Keratinocyte (primary cell): ENCODE data around the gene HMCN1. TPM values are rescaled to one million over a fixed set of nuclear protein-coding genes. Genes with fewer than 3 reads are reported as not detected.

ENCODE experiments used
- DNase-seq: peaks from one replicate; pipeline ENCODE4 v3.0.0-alpha.2; 2011; ENCODE audit warnings: low read depth, missing footprints, low spot score
- FAIRE-seq: peaks from 2 replicates; lab custom pipeline; 2011; peaks lifted over from hg19 to GRCh38; lab: Jason Lieb, UNC
- H2AFZ ChIP-seq: 2 replicates; pipeline ENCODE4 v1.6.0; 2012; ENCODE audit warnings: low read length, control low read depth, inconsistent platforms; ENCODE audit not compliant: control insufficient read depth
- H3K27ac ChIP-seq: 2 replicates; pipeline ENCODE4 v1.5.1; 2011; ENCODE audit warnings: low read length; ENCODE audit not compliant: control insufficient read depth, insufficient read depth
- H3K27me3 ChIP-seq: 3 replicates; pipeline ENCODE4 v1.6.0; 2011; ENCODE audit warnings: low read length; ENCODE audit not compliant: control insufficient read depth, insufficient read depth; ENCODE audit errors: extremely low read depth
- H3K36me3 ChIP-seq, 2 experiments: 2 replicates in 1 of 2; 3 replicates in 1 of 2; pipeline ENCODE4 v1.5.1; 2011; ENCODE audit warnings: low read length in 2 of 2, mild to moderate bottlenecking in 1 of 2; ENCODE audit not compliant: control insufficient read depth in 2 of 2, insufficient read depth in 2 of 2; ENCODE audit errors: extremely low read depth in 1 of 2
- H3K4me1 ChIP-seq: 3 replicates; pipeline ENCODE4 v1.5.1; 2011; ENCODE audit warnings: low read length; ENCODE audit not compliant: control insufficient read depth, insufficient read depth; ENCODE audit errors: extremely low read depth
- H3K4me2 ChIP-seq: 3 replicates; pipeline ENCODE4 v1.6.0; 2011; ENCODE audit warnings: low read depth, low read length; ENCODE audit not compliant: control insufficient read depth, insufficient read depth; ENCODE audit errors: extremely low read depth
- H3K4me3 ChIP-seq, 3 experiments: fragments of 200-600 bp in 1 of 3; sonication (generic) in 1 of 3; 2 replicates in 2 of 3; 3 replicates in 1 of 3; pipeline ENCODE4 v1.5.1; 2011 to 2016; ENCODE audit warnings: low read length in 3 of 3, mild to moderate bottlenecking in 3 of 3, control low read depth in 2 of 3, inconsistent platforms in 1 of 3, low read depth in 1 of 3, mixed read lengths in 1 of 3, mixed run types in 1 of 3, moderate library complexity in 1 of 3; ENCODE audit not compliant: control insufficient read depth in 2 of 3, insufficient read depth in 2 of 3; ENCODE audit errors: extremely low read depth in 1 of 3
- H3K79me2 ChIP-seq: 2 replicates; pipeline ENCODE4 v1.6.0; 2012; ENCODE audit warnings: low read length; ENCODE audit not compliant: control insufficient read depth, insufficient read depth
- H3K9ac ChIP-seq: 3 replicates; pipeline ENCODE4 v1.6.0; 2011; ENCODE audit warnings: low read length; ENCODE audit not compliant: control insufficient read depth, insufficient read depth; ENCODE audit errors: extremely low read depth
- H3K9me1 ChIP-seq: 3 replicates; pipeline ENCODE4 v1.6.0; 2011; ENCODE audit warnings: low read length; ENCODE audit not compliant: control insufficient read depth, insufficient read depth; ENCODE audit errors: extremely low read depth
- H3K9me3 ChIP-seq: 2 replicates; pipeline ENCODE4 v1.5.1; 2012; ENCODE audit warnings: low read depth, low read length; ENCODE audit not compliant: control insufficient read depth
- H4K20me1 ChIP-seq: 3 replicates; pipeline ENCODE4 v1.6.0; 2011; ENCODE audit warnings: low read length; ENCODE audit not compliant: control insufficient read depth, insufficient read depth; ENCODE audit errors: extremely low read depth
- EZH2 ChIP-seq: IDR thresholded peaks from one replicate; pipeline ENCODE4 v1.6.1; 2012; ENCODE audit warnings: inconsistent platforms, mild to moderate bottlenecking, low read length, moderate library complexity
- dilution Hi-C: fragments of 300-500 bp; cut with MboI; formaldehyde crosslinking; loops from one replicate; pipeline ENCODE4 v1.7.0; 2020; ENCODE audit warnings: low sequenced_read_pairs; ENCODE audit not compliant: extremely low pct_ligation_motif_present
- polyA plus RNA-seq, 5 experiments: library from polyadenylated mRNA; depleted of rRNA in 3 of 5; stranded (reverse) in 3 of 5; stranded (forward) in 1 of 5; unstranded in 1 of 5; fragments of >200 nt; gene quantifications; 1 replicate in 1 of 5; 2 replicates in 3 of 5; 3 replicates in 1 of 5; pipeline versions ENCODE4 v1.2.1 to v1.2.3, GENCODE V29; 2011 to 2012; ENCODE audit warnings: missing spikeins in 2 of 5, low read depth in 1 of 5, low replicate concordance in 1 of 5
- TF ChIP-seq, protein P1 (sequence below), 3 experiments: IDR thresholded peaks in 1 of 3; conservative IDR thresholded peaks in 1 of 3; optimal IDR thresholded peaks in 1 of 3; 2 replicates in 2 of 3; 3 replicates in 1 of 3; pipeline versions ENCODE3 to v1.5.1; 2011; ENCODE audit warnings: low read length in 3 of 3, mild to moderate bottlenecking in 3 of 3, moderate library complexity in 2 of 3, control low read depth in 1 of 3, inconsistent platforms in 1 of 3; ENCODE audit not compliant: insufficient read depth in 2 of 3; ENCODE audit errors: extremely low read depth in 1 of 3

Gene HMCN1
- polyA plus RNA-seq, 1 donor (not counting 4 experiments of a cell fraction or from before 2014, with no cell fraction given), result 1.8 TPM

GRCh38 chr1:186125511-186125910 lies 391.3 kb downstream of the HMCN1 start:
- Histone ChIP-seq H4K20me1 (no peaks in the 10 kb centered on the region), H3K9me3 (no peaks in the 10 kb centered on the region), H3K79me2 (no peaks in the 10 kb centered on the region), H3K9me1 (no peaks in the 10 kb centered on the region), H3K4me1 (no peaks in the 10 kb centered on the region), H3K36me3 (no peaks in the 10 kb centered on the region), H3K27me3 (no peaks in the 10 kb centered on the region), H2AFZ (no peak overlapping the region), H3K4me3 (no peak overlapping the region), H3K9ac (no peak overlapping the region), H3K4me2 (no peak overlapping the region), H3K27ac (no peak overlapping the region)
- FAIRE-seq (no peak), DNase-seq (no peak)
- dilution Hi-C loops, result no loop called here
- TF ChIP-seq, protein P1, sequence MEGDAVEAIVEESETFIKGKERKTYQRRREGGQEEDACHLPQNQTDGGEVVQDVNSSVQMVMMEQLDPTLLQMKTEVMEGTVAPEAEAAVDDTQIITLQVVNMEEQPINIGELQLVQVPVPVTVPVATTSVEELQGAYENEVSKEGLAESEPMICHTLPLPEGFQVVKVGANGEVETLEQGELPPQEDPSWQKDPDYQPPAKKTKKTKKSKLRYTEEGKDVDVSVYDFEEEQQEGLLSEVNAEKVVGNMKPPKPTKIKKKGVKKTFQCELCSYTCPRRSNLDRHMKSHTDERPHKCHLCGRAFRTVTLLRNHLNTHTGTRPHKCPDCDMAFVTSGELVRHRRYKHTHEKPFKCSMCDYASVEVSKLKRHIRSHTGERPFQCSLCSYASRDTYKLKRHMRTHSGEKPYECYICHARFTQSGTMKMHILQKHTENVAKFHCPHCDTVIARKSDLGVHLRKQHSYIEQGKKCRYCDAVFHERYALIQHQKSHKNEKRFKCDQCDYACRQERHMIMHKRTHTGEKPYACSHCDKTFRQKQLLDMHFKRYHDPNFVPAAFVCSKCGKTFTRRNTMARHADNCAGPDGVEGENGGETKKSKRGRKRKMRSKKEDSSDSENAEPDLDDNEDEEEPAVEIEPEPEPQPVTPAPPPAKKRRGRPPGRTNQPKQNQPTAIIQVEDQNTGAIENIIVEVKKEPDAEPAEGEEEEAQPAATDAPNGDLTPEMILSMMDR (optimal IDR thresholded peaks at IDR 0.05 in 1 of 3, IDR thresholded peaks at IDR 0.05 in 1 of 3, conservative IDR thresholded peaks at IDR 0.05 in 1 of 3; ENCODE audit: extremely low read depth in 1 of 3, insufficient read depth in 2 of 3, low read length in 3 of 3), result no peak
- TF ChIP-seq EZH2, result no peak

- no peak overlapping the region for H2AFZ ChIP-seq
- H3K9me1 ChIP-seq, result no peaks in the 10 kb centered on the region
- H4K20me1 ChIP-seq, result no peaks in the 10 kb centered on the region
- FAIRE-seq (no peak), DNase-seq (no peak)
- no peaks in the 10 kb centered on the region for H3K27me3 ChIP-seq
- H3K79me2 ChIP-seq, result no peaks in the 10 kb centered on the region
- no peaks in the 10 kb centered on the region for H3K9me3 ChIP-seq
- H3K27ac ChIP-seq, result no peak overlapping the region
- H3K9ac ChIP-seq, result no peak overlapping the region
- dilution Hi-C loops, result no loop called here
- no peaks in the 10 kb centered on the region for H3K36me3 ChIP-seq
- no peak overlapping the region for H3K4me2 ChIP-seq
- H3K4me1 ChIP-seq, result no peaks in the 10 kb centered on the region
- no peak for TF ChIP-seq EZH2
- TF ChIP-seq, protein P1 (optimal IDR thresholded peaks at IDR 0.05 in 1 of 3, IDR thresholded peaks at IDR 0.05 in 1 of 3, conservative IDR thresholded peaks at IDR 0.05 in 1 of 3; ENCODE audit: extremely low read depth in 1 of 3, insufficient read depth in 2 of 3, low read length in 3 of 3), result no peak
- H3K4me3 ChIP-seq, result no peak overlapping the region
Measured at GRCh38 chr1:186129758-186130157, 395.6 kb downstream of the HMCN1 start.
